GM12892 (cell line): ENCODE data around the gene QPCTL.

Experiments used
- POLR2A ChIP-seq: IDR thresholded peaks from 2 replicates; pipeline ENCODE4 v1.6.1; 2011; ENCODE audit warnings: low read depth, low read length, control low read depth
- POLR2AphosphoS5 ChIP-seq: IDR thresholded peaks from 2 replicates; pipeline ENCODE4 v1.6.1; 2011; ENCODE audit warnings: low read depth, low read length, control low read depth
- TAF1 ChIP-seq: IDR thresholded peaks from 2 replicates; pipeline ENCODE4 v1.6.1; 2011; ENCODE audit warnings: low read depth, mild to moderate bottlenecking, control low read depth, low read length, borderline replicate concordance

DNA sequence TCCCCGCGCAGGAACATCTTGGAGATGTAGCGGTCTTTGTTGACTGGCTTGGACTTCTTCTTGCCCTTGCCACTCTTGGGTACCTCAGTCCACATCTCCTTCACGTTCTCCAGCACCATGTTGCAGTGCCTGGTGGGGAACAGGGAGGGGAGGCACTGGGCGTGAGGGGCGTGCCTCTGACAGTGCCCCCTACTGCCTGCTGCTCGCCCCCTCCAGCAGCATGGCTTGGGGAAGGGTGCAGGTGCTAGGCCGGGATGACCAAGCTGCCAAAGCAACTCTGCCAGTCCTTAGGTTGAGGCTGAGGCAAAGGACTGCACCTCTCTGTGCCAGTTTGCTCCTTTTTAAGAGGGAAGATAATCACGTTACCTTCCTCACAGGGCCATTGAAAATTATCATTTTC is 4.9 kb upstream of the QPCTL start:
- TF ChIP-seq POLR2A (peak; percentile 35; the same call in 1 of the 2 replicates), POLR2AphosphoS5 (no peak), TAF1 (no peak)
